NCI-H460 (cell line): ENCODE results near the gene PDZD7. TPM values are rescaled to one million over a fixed set of nuclear protein-coding genes. Genes with fewer than 3 reads are reported as not detected.
A peak's percentile ranks its signal among the peaks of the same experiment; 100 is the strongest.
"Not testable (repeated sequence)": the region's sequence is repeated elsewhere in the genome, so short reads cannot be mapped to it uniquely, and the experiment has no call there.

Experiments used
- DNase-seq: peaks from one replicate; pipeline ENCODE4 v3.0.0-alpha.2; 2016; ENCODE audit warnings: low read depth; ENCODE audit errors: extremely low read depth
- total RNA-seq: library from RNA; depleted of rRNA; stranded (reverse); fragments of >200 nt; shearing (Covaris generic); gene quantifications from 2 replicates; pipeline ENCODE4 v1.2.3, GENCODE V29; 2014

The PDZD7 gene
- total RNA-seq, 1 experiment from 2014 or later = 0.52 TPM

- DNase-seq = peak; percentile 97
These were observed 11.9 kb upstream of the PDZD7 start for GRCh38 chr10:101042667-101043362.

GRCh38 chr10:101042118-101042517 is 11.2 kb upstream of the PDZD7 start:
- no peak for DNase-seq

DNA sequence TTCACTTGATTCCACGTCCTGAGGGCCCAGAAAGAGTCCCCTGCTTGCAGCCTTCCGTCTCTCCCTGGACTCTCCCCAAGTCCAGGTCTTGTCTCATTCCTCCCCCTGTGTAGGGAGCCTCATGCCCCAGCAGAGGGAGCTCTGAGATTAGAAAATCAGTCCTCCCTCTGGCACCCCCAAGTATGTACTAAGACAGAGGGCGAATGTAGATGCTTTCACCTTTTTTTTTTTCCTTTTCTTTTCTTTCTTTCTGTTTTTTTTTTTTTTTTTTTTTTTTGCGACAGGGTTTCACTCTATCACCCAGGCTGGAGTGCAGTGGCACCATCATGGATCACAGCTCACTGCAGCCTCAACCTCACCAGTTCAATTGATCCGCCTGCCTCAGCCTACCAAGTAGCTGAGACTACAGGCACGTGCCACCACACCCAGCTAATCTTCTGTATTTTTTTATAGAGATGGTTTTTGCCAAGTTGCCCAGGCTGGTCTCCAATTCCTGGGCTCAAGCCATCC is 10.4 kb upstream of the PDZD7 start:
- peak; percentile 86 for DNase-seq

GRCh38 chr10:101040851-101041250 is 9.9 kb upstream of the PDZD7 start:
- no peak for DNase-seq

DNA sequence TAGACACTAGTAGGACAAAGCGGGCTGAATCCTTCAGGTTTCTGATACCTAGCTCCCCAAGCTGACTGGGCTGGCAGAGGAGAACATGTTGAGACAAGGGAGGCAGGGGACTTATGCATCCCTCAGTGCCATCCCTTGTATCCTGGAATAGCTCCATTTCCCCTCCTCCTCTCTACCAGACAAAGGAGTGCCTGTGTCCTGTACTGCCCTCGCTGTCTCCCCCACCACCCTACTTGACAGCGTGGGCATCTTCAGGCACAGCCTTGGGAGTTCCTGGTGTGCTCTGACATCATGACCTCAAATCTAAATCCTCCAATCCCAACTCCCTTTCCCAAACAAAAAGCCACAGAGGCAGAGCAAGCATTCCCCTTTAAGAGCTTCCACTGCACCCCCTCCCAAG is 9.1 kb upstream of the PDZD7 start:
- no peak for DNase-seq

DNA sequence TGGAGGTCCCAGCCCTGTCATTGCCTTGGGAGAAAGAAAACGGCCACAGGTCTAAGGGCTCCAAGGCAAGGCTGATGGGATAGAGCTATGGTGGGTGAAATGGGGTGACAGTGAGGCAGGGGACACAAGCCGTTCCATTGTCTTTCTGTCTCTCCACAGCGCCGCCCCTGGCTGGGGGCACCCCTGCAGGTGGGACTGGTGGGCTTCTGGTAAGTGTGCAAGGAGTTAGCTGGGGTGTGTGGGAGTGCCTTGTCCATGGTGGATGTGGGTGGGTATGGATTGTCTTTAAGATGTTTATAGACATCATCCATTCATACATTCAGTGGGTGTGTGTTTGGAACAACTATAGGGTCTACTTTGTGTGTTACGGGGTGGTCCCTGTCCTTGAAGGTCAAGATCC is 7.6 kb upstream of the PDZD7 start:
- no peak for DNase-seq

DNA sequence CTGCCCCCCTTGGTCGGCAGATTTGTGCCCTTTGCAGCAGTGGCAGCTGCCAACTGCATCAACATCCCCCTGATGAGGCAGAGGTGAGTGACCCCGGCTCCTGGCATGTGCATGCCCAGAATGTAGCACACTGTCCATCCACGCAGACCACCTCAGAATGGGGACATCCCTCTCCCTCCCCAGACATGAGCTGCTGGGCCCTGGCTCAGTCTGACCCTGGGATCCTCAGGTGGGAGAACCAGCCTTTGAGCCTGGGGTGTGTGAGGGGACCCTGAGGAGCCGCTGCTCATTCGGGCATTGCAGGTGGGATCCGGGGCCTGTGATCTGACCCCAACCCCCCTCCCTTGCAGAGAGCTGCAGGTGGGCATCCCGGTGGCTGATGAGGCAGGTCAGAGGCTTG is 5.8 kb upstream of the PDZD7 start:
- no peak for DNase-seq

DNA sequence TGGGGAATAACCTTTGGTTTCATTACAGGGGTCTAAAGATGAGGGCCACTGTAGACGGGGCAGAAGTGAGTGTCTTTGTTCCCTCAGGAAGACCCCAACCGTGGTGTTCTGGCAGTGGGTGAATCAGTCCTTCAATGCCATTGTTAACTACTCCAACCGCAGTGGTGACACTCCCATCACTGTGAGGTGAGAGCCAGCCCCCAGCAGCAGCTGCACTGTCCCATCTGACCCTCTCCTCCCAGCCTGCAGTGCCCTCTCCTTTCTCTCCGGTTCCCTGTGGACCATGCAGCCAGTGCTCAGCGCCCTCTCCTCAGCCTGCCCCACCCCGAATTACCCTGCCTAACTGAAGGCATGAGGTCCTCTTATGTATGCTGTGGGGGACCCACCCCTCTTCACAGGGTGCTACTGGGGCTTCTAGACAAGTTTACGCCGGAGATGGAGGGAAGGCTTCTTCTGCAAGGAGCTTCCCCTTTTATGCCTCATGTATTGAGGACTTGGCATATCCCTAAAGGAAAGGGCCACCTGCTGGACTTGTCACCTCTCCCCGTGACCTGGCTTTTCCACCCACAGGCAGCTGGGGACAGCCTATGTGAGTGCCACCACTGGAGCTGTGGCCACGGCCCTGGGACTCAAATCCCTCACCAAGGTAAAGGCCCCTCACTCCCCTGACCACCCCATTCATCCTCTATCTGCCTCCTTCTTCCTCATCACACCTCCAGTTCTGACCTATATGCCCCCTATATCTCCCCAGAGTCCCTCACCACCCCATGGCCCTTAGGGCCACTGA is 5.2 kb upstream of the PDZD7 start:
- no peak for DNase-seq

- DNase-seq = no peak
These were observed 4.4 kb upstream of the PDZD7 start for GRCh38 chr10:101035314-101035713.

- not testable (repeated sequence) for DNase-seq
These were observed 3.5 kb upstream of the PDZD7 start for GRCh38 chr10:101034404-101034803.

DNA sequence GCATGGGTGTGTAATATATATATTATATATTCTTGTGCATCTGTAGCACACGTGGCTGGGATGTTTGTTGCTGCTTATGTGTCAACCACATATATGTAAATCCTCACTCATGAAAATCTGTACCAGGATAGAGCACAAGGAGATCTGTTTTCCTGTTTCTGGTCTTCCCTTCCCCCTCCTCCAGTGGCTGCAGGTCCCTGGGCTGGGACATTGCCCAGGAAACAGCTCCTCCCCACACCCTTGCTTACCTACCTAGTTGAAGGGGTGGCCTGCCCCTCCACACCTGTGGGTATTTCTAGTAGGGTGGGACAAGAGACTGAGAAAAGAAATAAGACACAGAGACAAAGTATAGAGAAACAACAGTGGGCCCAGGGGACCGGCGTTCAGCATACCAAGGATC is 2.3 kb upstream of the PDZD7 start:
- no peak for DNase-seq

DNA sequence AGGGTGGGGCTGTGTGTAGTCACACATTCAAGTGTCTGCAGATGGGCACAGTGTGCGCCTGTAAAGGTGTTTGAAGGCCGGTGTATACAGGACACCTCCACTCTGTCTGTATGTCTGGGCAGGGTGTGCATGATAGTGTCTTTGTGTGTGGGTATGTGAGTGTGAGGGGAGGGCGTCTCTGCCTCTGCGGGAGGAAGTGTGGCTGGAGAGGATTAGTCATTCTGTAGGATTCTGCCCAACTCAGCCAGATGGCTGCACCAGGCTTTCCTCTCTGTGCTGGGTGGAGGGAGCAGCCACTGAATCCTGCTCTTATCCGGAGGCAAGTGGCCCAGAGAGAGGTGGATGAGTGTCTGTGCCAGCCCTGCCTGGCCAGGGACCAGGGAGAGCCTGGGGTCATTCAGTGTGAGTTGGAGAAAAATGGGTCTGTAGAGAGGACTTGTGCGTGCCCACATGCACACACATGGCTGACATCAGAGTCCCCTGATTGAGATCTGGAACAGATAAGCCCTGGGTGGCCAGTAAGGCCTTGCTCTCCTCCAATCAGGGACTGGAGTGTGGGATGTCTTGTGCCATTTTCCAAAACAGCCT is 1.8 kb upstream of the PDZD7 start:
- DNase-seq = no peak

GRCh38 chr10:101031796-101032636 is 1.1 kb upstream of the PDZD7 start:
- DNase-seq = no peak

DNA sequence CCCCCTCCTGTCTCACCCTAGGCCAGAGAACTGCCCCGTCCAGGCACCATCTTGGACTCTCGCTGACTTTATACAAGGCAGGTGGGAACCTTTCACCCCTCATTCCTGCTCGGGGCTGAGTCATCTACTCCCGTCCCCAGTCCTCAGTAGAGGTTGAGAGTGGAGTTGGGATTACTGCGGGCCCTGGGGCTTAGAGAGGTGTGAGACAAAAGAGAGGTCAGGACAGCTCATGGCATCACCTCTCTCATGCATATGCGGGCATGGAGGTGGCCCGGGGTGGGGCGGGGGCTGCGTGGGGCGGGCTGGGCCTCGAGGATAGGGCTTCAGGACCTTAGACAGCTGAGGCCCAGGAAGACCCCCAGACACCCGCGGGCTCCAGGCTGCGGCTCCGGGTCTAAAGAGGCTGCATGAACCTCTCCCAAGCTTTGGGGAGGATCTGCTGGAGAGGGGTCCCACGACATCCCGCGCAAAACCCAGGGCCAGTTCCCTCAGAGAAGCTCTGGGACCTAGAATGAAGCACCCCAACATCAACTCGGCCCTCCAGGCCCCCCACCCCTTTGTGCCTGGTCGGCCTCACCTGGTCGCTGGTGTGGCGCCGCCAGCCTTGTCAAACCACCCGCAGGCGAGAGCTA is 317 bp downstream of the PDZD7 start:
- DNase-seq = no peak

DNA sequence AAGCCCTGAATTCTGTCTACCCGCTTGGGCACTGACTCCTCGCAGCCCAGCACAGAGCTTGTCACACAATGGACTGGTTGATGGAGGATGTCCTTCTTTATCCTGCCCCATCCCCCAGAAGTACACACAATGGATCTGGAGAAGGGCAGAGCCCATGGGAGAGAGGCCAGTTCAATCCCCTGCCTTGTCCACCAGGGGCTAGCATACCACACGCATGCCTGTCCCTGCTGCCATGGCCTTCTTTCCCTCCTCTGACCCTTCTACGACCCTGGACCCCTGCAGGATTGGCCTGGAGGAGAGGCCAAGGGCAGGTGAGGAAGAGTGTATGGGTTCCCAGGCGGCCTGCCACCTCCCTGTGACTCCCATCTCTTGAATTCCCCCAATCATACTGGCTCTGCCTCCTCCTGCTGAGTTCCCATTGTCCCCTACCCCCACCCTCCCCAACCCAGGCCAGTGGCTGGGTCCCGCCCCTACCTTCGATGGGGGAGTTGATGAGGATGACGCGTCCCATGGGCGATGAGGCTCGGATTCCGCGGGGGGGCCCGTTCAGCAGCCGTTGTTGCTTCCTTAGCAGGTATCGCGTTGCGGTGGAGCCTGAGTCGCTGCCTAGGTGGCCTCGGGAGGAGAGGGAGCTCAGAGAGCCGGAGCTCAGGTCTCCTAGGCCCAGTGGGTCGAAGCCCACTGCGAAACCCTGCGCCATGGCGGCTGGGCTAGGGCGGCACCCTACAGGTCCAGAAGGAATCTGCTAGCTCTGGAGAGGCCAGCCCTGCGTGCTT is 1.2 kb downstream of the PDZD7 start:
- no peak for DNase-seq

- DNase-seq = no peak
These were observed 2.2 kb downstream of the PDZD7 start for GRCh38 chr10:101028446-101029337.

DNA sequence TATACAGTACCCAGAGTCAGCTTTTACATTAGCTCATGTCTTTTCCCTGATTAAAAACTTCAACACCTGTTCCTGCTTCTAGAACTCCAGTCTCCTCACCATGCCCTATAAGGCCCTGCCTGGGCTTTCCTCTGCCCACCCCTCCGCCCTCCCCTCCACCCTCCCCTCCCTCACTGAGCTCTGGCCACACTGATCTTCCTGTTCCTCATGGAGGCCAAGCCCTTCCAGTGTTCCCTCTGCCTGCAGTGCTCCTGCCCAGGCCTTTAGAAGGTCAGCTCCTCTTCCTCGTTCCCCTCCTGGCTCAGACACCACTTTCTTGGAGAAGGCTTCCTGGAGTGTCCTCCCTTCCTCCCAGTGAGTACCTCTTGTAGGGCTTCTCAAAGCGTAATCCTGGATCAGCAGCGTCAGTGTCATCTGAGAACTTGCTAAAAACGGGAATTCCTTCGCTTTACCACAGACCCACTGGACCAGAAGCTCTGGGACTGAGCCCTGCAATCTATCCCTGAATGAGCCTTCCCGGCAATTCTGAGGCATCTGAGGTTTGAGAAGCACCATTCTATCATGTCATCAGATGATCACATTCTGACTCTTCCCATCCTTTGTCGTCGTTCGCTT is 3.7 kb downstream of the PDZD7 start:
- no peak for DNase-seq
